ENCODE data around the gene ANKRD13D.

GRCh38 chr11:67268962-67269268 is 20.2 kb upstream of the ANKRD13D start:
- TF ChIP-seq CTCF (IDR thresholded peaks at IDR 0.05; ENCODE audit: low read depth, low read length, poor library complexity, severe bottlenecking) (no peak), EZH2phosphoT487 (IDR thresholded peaks at IDR 0.05; ENCODE audit: borderline replicate concordance, low read length) (no peak)
